Endothelial cell of umbilical vein (primary cell): Measurements from ENCODE around the gene MYMK. TPM values are rescaled to one million over a fixed set of nuclear protein-coding genes. Genes with fewer than 3 reads are reported as not detected.

Source experiments
- BruUV-seq: library from RNA; stranded (reverse); fragments of 400-500 nt; replicated peaks from 2 replicates; lab custom pipeline; 2021; lab: Mats Ljungman, UMichigan
- CTCF ChIA-PET: fragments of 300-600, 350-600 bp; sonication (Branson Sonifier 250); formaldehyde crosslinking; loops from one replicate; lab custom pipeline; 2021; ENCODE audit warnings: antibody characterized with exemption, inconsistent platforms; lab: Charles Lee
- POLR2A ChIA-PET: fragments of 300-600, 350-600 bp; sonication (Branson Sonifier 250); formaldehyde crosslinking; loops from one replicate; lab custom pipeline; 2021; ENCODE audit warnings: antibody characterized with exemption, inconsistent platforms; lab: Charles Lee
- DNase-seq: peaks from one replicate; pipeline ENCODE4 v3.0.0-alpha.2; 2011; ENCODE audit warnings: low read depth, low spot score
- FAIRE-seq: peaks from 2 replicates; lab custom pipeline; 2011; peaks lifted over from hg19 to GRCh38; lab: Jason Lieb, UNC
- H2AFZ ChIP-seq: 2 replicates; pipeline ENCODE4 v1.6.0; 2012; ENCODE audit warnings: low read depth, low read length, control low read depth, inconsistent platforms
- H3K27ac ChIP-seq: 2 replicates; pipeline ENCODE4 v1.5.1; 2011; ENCODE audit warnings: low read depth, mild to moderate bottlenecking, control low read depth, low read length, moderate library complexity; ENCODE audit not compliant: insufficient read depth
- H3K27me3 ChIP-seq, 2 experiments: 2 replicates each; pipeline versions ENCODE4 v1.6.0 to v1.6.1; 2011; ENCODE audit warnings: low read length in 2 of 2, mixed read lengths in 1 of 2; ENCODE audit not compliant: control insufficient read depth in 2 of 2, insufficient read depth in 2 of 2
- H3K36me3 ChIP-seq, 2 experiments: 2 replicates in 1 of 2; 3 replicates in 1 of 2; pipeline ENCODE4 v1.5.1; 2011; ENCODE audit warnings: low read length in 2 of 2, mild to moderate bottlenecking in 1 of 2, moderate library complexity in 1 of 2; ENCODE audit not compliant: control insufficient read depth in 2 of 2, insufficient read depth in 2 of 2; ENCODE audit errors: extremely low read depth in 1 of 2
- H3K4me1 ChIP-seq: 3 replicates; pipeline ENCODE4 v1.5.1; 2011; ENCODE audit warnings: mild to moderate bottlenecking, low read length; ENCODE audit not compliant: control insufficient read depth, insufficient read depth; ENCODE audit errors: extremely low read depth
- H3K4me2 ChIP-seq: 2 replicates; pipeline ENCODE4 v1.6.1; 2011; ENCODE audit warnings: low read length, control low read depth, mixed read lengths; ENCODE audit not compliant: insufficient read depth
- H3K4me3 ChIP-seq, 3 experiments: fragments of 200-600 bp in 1 of 3; sonication (generic), shearing (Covaris generic) in 1 of 3; replicated peaks in 1 of 3; 2 replicates each; pipeline ENCODE4 v1.5.1; 2011 to 2016; ENCODE audit warnings: control low read depth in 3 of 3, low read length in 3 of 3, mild to moderate bottlenecking in 2 of 3, inconsistent platforms in 1 of 3, low read depth in 1 of 3, moderate library complexity in 1 of 3; ENCODE audit not compliant: insufficient read depth in 1 of 3
- H3K79me2 ChIP-seq: 2 replicates; pipeline ENCODE4 v1.6.0; 2012; ENCODE audit warnings: low read length, inconsistent platforms; ENCODE audit not compliant: control insufficient read depth, insufficient read depth
- H3K9ac ChIP-seq: replicated peaks from 2 replicates; pipeline ENCODE3; 2011; ENCODE audit warnings: low read length, control low read depth; ENCODE audit not compliant: insufficient read depth; ENCODE audit errors: extremely low read depth
- H3K9me1 ChIP-seq: replicated peaks from 3 replicates; pipeline ENCODE4 v1.6.0; 2011; ENCODE audit warnings: mild to moderate bottlenecking, low read length; ENCODE audit not compliant: control insufficient read depth, insufficient read depth; ENCODE audit errors: extremely low read depth
- H3K9me3 ChIP-seq: replicated peaks from 2 replicates; pipeline ENCODE4 v1.5.1; 2012; ENCODE audit warnings: low read length, inconsistent platforms; ENCODE audit not compliant: control insufficient read depth, insufficient read depth
- H4K20me1 ChIP-seq: replicated peaks from 2 replicates; pipeline ENCODE3; 2011; ENCODE audit warnings: mild to moderate bottlenecking, low read length; ENCODE audit not compliant: control insufficient read depth, insufficient read depth; ENCODE audit errors: extremely low read depth
- CTCF ChIP-seq, 2 donors: IDR thresholded peaks; 1 replicate in 1 of 2; 2 replicates in 1 of 2; pipeline ENCODE4 v1.5.1; 2011; ENCODE audit warnings: low read length in 2 of 2, mild to moderate bottlenecking in 2 of 2, moderate library complexity in 2 of 2, control low read depth in 1 of 2, inconsistent platforms in 1 of 2, low read depth in 1 of 2; ENCODE audit not compliant: insufficient read depth in 1 of 2; ENCODE audit errors: extremely low read depth in 1 of 2
- EZH2 ChIP-seq: IDR thresholded peaks from 2 replicates; pipeline ENCODE4 v1.6.1; 2012; ENCODE audit warnings: borderline replicate concordance, low read depth, mild to moderate bottlenecking, moderate library complexity, low read length, inconsistent platforms; ENCODE audit not compliant: severe bottlenecking
- FOS ChIP-seq: IDR thresholded peaks from 2 replicates; pipeline ENCODE4 v1.6.1; 2011; ENCODE audit warnings: mild to moderate bottlenecking, low read length, moderate library complexity, borderline replicate concordance; ENCODE audit not compliant: insufficient read depth
- GATA2 ChIP-seq: IDR thresholded peaks from 2 replicates; pipeline ENCODE4 v1.7.0; 2011; ENCODE audit warnings: low read depth, mild to moderate bottlenecking, moderate library complexity, mixed read lengths, low read length; ENCODE audit not compliant: insufficient read length, insufficient read depth
- JUN ChIP-seq: IDR thresholded peaks from 2 replicates; pipeline ENCODE4 v1.6.1; 2011; ENCODE audit warnings: borderline replicate concordance, low read depth; ENCODE audit not compliant: insufficient read length, insufficient read depth
- MYC ChIP-seq: IDR thresholded peaks from one replicate; pipeline ENCODE4 v1.6.1; 2011; ENCODE audit warnings: mild to moderate bottlenecking, low read depth, low read length
- POLR2A ChIP-seq: IDR thresholded peaks from 2 replicates; pipeline ENCODE4 v1.6.1; 2012; ENCODE audit warnings: low read depth, mild to moderate bottlenecking, control low read depth, low read length
- POLR2AphosphoS5 ChIP-seq: IDR thresholded peaks from 2 replicates; pipeline ENCODE4 v1.6.1; 2012; ENCODE audit warnings: low read depth, mild to moderate bottlenecking, control low read depth, low read length, moderate library complexity; ENCODE audit not compliant: insufficient read depth
- dilution Hi-C: fragments of 300-500 bp; cut with MboI; formaldehyde crosslinking; loops from one replicate; pipeline ENCODE4 v1.15.0; 2019; ENCODE audit warnings: low sequenced_read_pairs; ENCODE audit not compliant: extremely low pct_ligation_motif_present
- intact Hi-C: fragments of 100-400 bp; cut with micrococcal nuclease; formaldehyde crosslinking; loops from one replicate; pipeline ENCODE4 v1.10.0; 2022
- polyA plus RNA-seq, 4 experiments: library from polyadenylated mRNA; depleted of rRNA in 3 of 4; stranded (reverse) in 3 of 4; unstranded in 1 of 4; fragments of >200 nt; gene quantifications; 2 replicates each; pipeline versions ENCODE4 v1.2.1 to v1.2.3, GENCODE V29; 2011 to 2012; ENCODE audit warnings: missing spikeins in 1 of 4
- total RNA-seq: library from RNA; stranded (reverse); gene quantifications from 2 replicates; pipeline ENCODE4 v1.2.3, GENCODE V29; 2021
- TF ChIP-seq, protein P1 (sequence below): IDR thresholded peaks from 2 replicates; pipeline ENCODE4 v1.6.1; 2011; ENCODE audit not compliant: insufficient read depth, insufficient read length

The MYMK gene
- total and polyA plus RNA-seq, 2 donors (not counting 3 experiments of a cell fraction or from before 2014, with no cell fraction given) = not detected

DNA sequence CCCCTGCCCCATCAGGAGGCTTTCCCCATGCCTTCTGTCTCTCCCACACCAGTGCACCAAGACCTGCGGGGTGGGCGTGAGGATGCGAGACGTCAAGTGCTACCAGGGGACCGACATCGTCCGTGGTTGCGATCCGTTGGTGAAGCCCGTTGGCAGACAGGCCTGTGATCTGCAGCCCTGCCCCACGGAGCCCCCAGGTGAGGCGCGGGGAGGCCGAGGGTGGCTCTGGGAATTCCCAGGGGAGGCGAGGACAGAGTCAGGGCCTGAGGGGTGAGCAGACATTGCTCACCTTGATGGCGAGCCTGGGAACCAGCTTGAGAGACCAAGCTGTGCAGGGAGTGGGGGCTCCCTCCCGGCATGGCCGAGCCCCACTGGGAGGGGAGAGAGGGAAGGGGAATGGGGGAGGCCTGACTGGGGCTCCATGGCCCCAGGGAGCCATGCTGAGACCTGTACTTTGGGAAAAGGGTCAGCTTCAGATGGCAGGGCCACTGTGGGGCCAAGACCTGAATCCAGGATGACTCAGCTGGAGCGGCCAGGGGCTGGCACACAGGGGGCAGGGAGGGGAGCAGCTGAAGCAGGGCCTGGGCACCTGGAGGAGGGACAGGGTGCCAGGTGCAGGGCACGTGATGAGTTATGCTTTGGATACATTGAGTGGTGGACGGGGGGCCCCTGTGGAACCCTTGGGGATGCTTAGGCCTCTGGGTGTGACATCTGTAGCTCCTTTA, 49.2 kb upstream of the MYMK start:
- Histone ChIP-seq H3K27ac (no peak overlapping the region), H3K36me3 (no peaks in the 10 kb centered on the region), H3K9ac (no peak overlapping the region), H3K4me1 (peaks cover 2% of the 10 kb centered on the region), H3K4me3 (no peak overlapping the region), H2AFZ (no peak overlapping the region), H3K79me2 (no peaks in the 10 kb centered on the region), H3K9me3 (no peaks in the 10 kb centered on the region), H3K9me1 (no peaks in the 10 kb centered on the region), H3K27me3 (no peaks in the 10 kb centered on the region), H4K20me1 (no peaks in the 10 kb centered on the region), H3K4me2 (no peak overlapping the region)
- no peak for TF ChIP-seq FOS
- POLR2A ChIA-PET = no interaction called here
- FAIRE-seq = no peak
- intact Hi-C loops = no loop called here
- BruUV-seq = no TSS peak
- no peak for DNase-seq
- CTCF ChIA-PET = no interaction called here
- dilution Hi-C loops = no loop called here

- Histone ChIP-seq H4K20me1 (no peaks in the 10 kb centered on the region), H3K79me2 (no peaks in the 10 kb centered on the region), H3K36me3 (no peaks in the 10 kb centered on the region), H3K27me3 (no peaks in the 10 kb centered on the region), H3K4me2 (no peak overlapping the region), H3K9me1 (no peaks in the 10 kb centered on the region), H3K9ac (no peak overlapping the region), H3K9me3 (no peaks in the 10 kb centered on the region), H3K4me1 (peaks cover 2% of the 10 kb centered on the region), H3K27ac (no peak overlapping the region), H3K4me3 (no peak overlapping the region), H2AFZ (no peak overlapping the region)
- CTCF ChIA-PET = no interaction called here
- no TSS peak for BruUV-seq
- no peak for DNase-seq
- TF ChIP-seq, protein P1, sequence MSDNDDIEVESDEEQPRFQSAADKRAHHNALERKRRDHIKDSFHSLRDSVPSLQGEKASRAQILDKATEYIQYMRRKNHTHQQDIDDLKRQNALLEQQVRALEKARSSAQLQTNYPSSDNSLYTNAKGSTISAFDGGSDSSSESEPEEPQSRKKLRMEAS = no peak
- TF ChIP-seq POLR2AphosphoS5 (no peak), JUN (no peak), FOS (no peak), EZH2 (no peak), POLR2A (no peak), GATA2 (no peak), MYC (no peak), CTCF (IDR thresholded peaks at IDR 0.05; ENCODE audit: extremely low read depth in 1 of 2, insufficient read depth in 1 of 2, low read depth in 1 of 2, low read length in 2 of 2) (no peak)
- POLR2A ChIA-PET = no interaction called here
- intact Hi-C loops (no loop called here), dilution Hi-C loops (no loop called here)
- FAIRE-seq = no peak
Measured at GRCh38 chr9:133572821-133573361, 48.1 kb upstream of the MYMK start.
